Activated B cell treated with CpG ODN at 0.5 μM for 24 hours (primary cell): ENCODE results near the gene MEA1. TPM values are rescaled to one million over a fixed set of nuclear protein-coding genes. Genes with fewer than 3 reads are reported as not detected.

Experiments
- ATAC-seq: fragments of 200-7000 bp; cut with Tn5 transposase; one replicate; pipeline ENCODE4 v1.10.0; 2021; ENCODE audit warnings: low read depth, mild to moderate bottlenecking, moderate library complexity
- CTCF ChIA-PET: fragments of 350-600 bp; sonication (Branson Sonifier 250); formaldehyde crosslinking; loops from one replicate; lab custom pipeline; 2021; ENCODE audit warnings: antibody characterized with exemption; lab: Charles Lee
- POLR2A ChIA-PET: fragments of 350-600 bp; sonication (Branson Sonifier 250); formaldehyde crosslinking; loops from one replicate; lab custom pipeline; 2021; ENCODE audit warnings: antibody characterized with exemption; lab: Charles Lee
- DNase-seq: peaks from one replicate; pipeline ENCODE4 v3.0.0; 2022
- H3K27ac Mint-ChIP-seq: one replicate; pipeline ENCODE4 v1.8.0; 2020; ENCODE audit warnings: mixed read lengths
- H3K27me3 Mint-ChIP-seq: one replicate; pipeline ENCODE4 v1.8.0; 2021; ENCODE audit warnings: mixed read lengths
- H3K36me3 Mint-ChIP-seq: one replicate; pipeline ENCODE4 v1.8.0; 2021; ENCODE audit warnings: low read depth, mixed read lengths
- H3K4me1 Mint-ChIP-seq: one replicate; pipeline ENCODE4 v1.8.0; 2021; ENCODE audit warnings: mixed read lengths
- H3K4me3 Mint-ChIP-seq: one replicate; pipeline ENCODE4 v1.8.0; 2020; ENCODE audit warnings: mild to moderate bottlenecking, mixed read lengths
- H3K9me3 Mint-ChIP-seq: one replicate; pipeline ENCODE4 v1.8.0; 2020; ENCODE audit warnings: mixed read lengths
- intact Hi-C: fragments of 100-400 bp; cut with micrococcal nuclease; formaldehyde crosslinking; loops from one replicate; pipeline ENCODE4 v1.15.1; 2024
- total RNA-seq: library from RNA; stranded (reverse); gene quantifications from 2 replicates; pipeline ENCODE4 v1.2.3, GENCODE V29; 2022
- TF ChIP-seq, protein P1 (sequence below): fragments of 200-600 bp; IDR thresholded peaks from one replicate; pipeline ENCODE4 v1.8.0; 2022; ENCODE audit warnings: antibody characterized with exemption, mild to moderate bottlenecking

The MEA1 gene
- total RNA-seq, 1 donor from 2014 or later = 44.4 TPM

DNA sequence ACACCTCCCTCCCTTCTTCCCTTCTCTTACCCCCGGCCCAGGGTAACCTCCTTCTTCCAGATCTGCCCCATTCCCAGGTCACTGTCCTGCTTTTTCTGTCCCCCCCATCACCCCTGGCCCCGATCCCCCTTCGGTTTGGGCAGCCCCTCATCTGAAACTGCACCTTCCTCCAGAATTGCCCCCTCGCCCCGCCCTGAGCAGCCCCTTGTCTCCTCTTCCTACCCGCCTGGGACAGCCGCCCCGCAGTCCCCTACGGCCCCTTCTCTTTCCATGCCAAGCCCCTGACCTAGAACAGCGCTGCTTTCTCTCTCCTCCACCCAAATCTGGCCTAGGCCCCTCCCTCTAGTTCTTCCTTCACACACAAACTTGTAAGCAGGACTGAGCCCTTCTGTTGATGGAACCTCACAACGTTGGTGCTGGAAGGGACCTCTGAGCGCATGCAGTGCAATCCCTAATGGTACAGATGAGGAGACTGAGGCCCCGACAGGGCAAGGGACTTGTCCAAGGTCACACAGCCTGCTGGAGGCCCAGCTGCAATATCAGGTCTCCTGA is 28.7 kb downstream of the MEA1 start:
- Mint-ChIP-seq H3K27ac (peak overlapping the region; percentile 13), H3K36me3 (peaks cover 18% of the 10 kb centered on the region), H3K4me1 (peaks cover 37% of the 10 kb centered on the region), H3K27me3 (no peaks in the 10 kb centered on the region), H3K9me3 (no peaks in the 10 kb centered on the region), H3K4me3 (peak overlapping the region; percentile 85)
- ChIA-PET POLR2A (interaction anchor here (0.6 to 4.0 kb wide), 16 partner anchors 10 to 1262 kb away, joined by 3 to 67 read pairs (median 6); partner anchors contain the start of genes CNPY3, CUL7, HSP90AB1 and KLHDC3), CTCF (interaction anchor here (1.8 kb wide), 1 partner anchor 56 kb away, joined by 7 read pairs; the partner anchor contains the start of gene CNPY3)
- no peak for ATAC-seq
- intact Hi-C loops = loop anchor here (1.0 to 2.0 kb wide), 4 partner anchors 28 to 384 kb away; partner anchors contain the start of genes KLC4, MEA1, MRPL2 and ZNF318
- TF ChIP-seq, protein P1, sequence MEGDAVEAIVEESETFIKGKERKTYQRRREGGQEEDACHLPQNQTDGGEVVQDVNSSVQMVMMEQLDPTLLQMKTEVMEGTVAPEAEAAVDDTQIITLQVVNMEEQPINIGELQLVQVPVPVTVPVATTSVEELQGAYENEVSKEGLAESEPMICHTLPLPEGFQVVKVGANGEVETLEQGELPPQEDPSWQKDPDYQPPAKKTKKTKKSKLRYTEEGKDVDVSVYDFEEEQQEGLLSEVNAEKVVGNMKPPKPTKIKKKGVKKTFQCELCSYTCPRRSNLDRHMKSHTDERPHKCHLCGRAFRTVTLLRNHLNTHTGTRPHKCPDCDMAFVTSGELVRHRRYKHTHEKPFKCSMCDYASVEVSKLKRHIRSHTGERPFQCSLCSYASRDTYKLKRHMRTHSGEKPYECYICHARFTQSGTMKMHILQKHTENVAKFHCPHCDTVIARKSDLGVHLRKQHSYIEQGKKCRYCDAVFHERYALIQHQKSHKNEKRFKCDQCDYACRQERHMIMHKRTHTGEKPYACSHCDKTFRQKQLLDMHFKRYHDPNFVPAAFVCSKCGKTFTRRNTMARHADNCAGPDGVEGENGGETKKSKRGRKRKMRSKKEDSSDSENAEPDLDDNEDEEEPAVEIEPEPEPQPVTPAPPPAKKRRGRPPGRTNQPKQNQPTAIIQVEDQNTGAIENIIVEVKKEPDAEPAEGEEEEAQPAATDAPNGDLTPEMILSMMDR = no peak
- no peak for DNase-seq

- intact Hi-C loops = loop anchor here (1.0 to 2.0 kb wide), 4 partner anchors 29 to 385 kb away; partner anchors contain the start of genes KLC4, MEA1, MRPL2 and ZNF318
- Mint-ChIP-seq H3K4me3 (peak within 1 kb of the TSS; percentile 85), H3K27me3 (no peaks in the 10 kb centered on the region), H3K27ac (peak within 1 kb of the TSS; percentile 88), H3K9me3 (no peaks in the 10 kb centered on the region), H3K36me3 (peaks cover 13% of the 10 kb centered on the region), H3K4me1 (peaks cover 44% of the 10 kb centered on the region)
- ChIA-PET CTCF (interaction anchor here (0.7 to 1.8 kb wide), 4 partner anchors 25 to 83 kb away, joined by 3 to 7 read pairs (median 4); partner anchors contain the start of gene CNPY3), POLR2A (interaction anchor here (0.5 to 4.0 kb wide), 38 partner anchors 9 to 1263 kb away, joined by 3 to 67 read pairs (median 4); partner anchors contain the start of genes ABCC10, BICRAL, CNPY3 and CUL7)
- DNase-seq = peak; percentile 88
- ATAC-seq = peak; percentile 95
- TF ChIP-seq, protein P1 = no peak
These were observed 29.5 kb downstream of the MEA1 start, which contains the start of gene PPP2R5D for GRCh38 chr6:42984001-42984923. TSS of gene PPP2R5D (plus strand) at chr6:42984570. CDS start at chr6:42984678, 108 bp downstream.

- Mint-ChIP-seq H3K27me3 (no peaks in the 10 kb centered on the region), H3K27ac (peak overlapping the region; percentile 16), H3K4me3 (no peak overlapping the region), H3K36me3 (peaks cover 9% of the 10 kb centered on the region), H3K9me3 (no peaks in the 10 kb centered on the region), H3K4me1 (peaks cover 53% of the 10 kb centered on the region)
- TF ChIP-seq, protein P1 = no peak
- ChIA-PET CTCF (no interaction called here), POLR2A (interaction anchor here (0.6 to 4.0 kb wide), 2 partner anchors 53 to 152 kb away, joined by 5 to 67 read pairs; partner anchors contain the start of gene CNPY3)
- intact Hi-C loops = no loop called here
- no peak for ATAC-seq
- no peak for DNase-seq
These were observed 31.9 kb downstream of the MEA1 start for GRCh38 chr6:42981836-42982235.

GRCh38 chr6:42979523-42980177 is 34.1 kb downstream of the MEA1 start:
- peak; percentile 1 for ATAC-seq
- DNase-seq = no peak
- H3K4me1 Mint-ChIP-seq = peaks cover 37% of the 10 kb centered on the region
- H3K36me3 Mint-ChIP-seq = peaks cover 10% of the 10 kb centered on the region
- H3K4me3 Mint-ChIP-seq = peak overlapping the region; percentile 93
- ChIA-PET POLR2A (interaction anchor here (0.5 to 4.4 kb wide), 24 partner anchors 8 to 1653 kb away, joined by 3 to 97 read pairs (median 4); partner anchors contain the start of genes BICRAL, CNPY3, CUL7 and KLHDC3), CTCF (no interaction called here)
- TF ChIP-seq, protein P1 = no peak
- H3K9me3 Mint-ChIP-seq = no peaks in the 10 kb centered on the region
- H3K27ac Mint-ChIP-seq = peak overlapping the region; percentile 95
- no peaks in the 10 kb centered on the region for H3K27me3 Mint-ChIP-seq
- intact Hi-C loops = loop anchor here (1.0 to 2.0 kb wide), 3 partner anchors 19 to 50 kb away; partner anchors contain the start of genes CNPY3, GNMT and KLHDC3
